PC-3 (cell line): Measurements from ENCODE around the gene FAM180B. TPM values are rescaled to one million over a fixed set of nuclear protein-coding genes. Genes with fewer than 3 reads are reported as not detected.
A peak's percentile ranks its signal among the peaks of the same experiment; 100 is the strongest.

Experiments used
- ATAC-seq: fragments of 200-7000 bp; cut with Tn5 transposase; 2 replicates; pipeline ENCODE4 v1.9.1; 2020; ENCODE audit warnings: mild to moderate bottlenecking, moderate library complexity
- Bru-seq: library from RNA; stranded (reverse); fragments of 400-500 nt; gene quantifications from one replicate; lab custom pipeline; 2021; lab: Mats Ljungman, UMichigan
- BruChase-seq, 2 experiments: library from RNA; stranded (reverse); fragments of 400-500 nt; gene quantifications; one replicate each; lab custom pipeline; 2021; lab: Mats Ljungman, UMichigan
- BruUV-seq: library from RNA; stranded (reverse); fragments of 400-500 nt; replicated peaks from 2 replicates; lab custom pipeline; 2021; lab: Mats Ljungman, UMichigan
- CTCF ChIA-PET: fragments of 300-600 bp; sonication (Branson Sonifier 250); formaldehyde crosslinking; loops from one replicate; lab custom pipeline; 2022; ENCODE audit warnings: antibody characterized with exemption; lab: Charles Lee
- POLR2A ChIA-PET: fragments of 300-600 bp; sonication (Branson Sonifier 250); formaldehyde crosslinking; loops from one replicate; lab custom pipeline; 2022; ENCODE audit warnings: antibody characterized with exemption; ENCODE audit not compliant: unreplicated experiment; lab: Charles Lee
- DNase-seq: peaks from one replicate; pipeline ENCODE4 v3.0.0-alpha.2; 2015
- H2AFZ ChIP-seq: fragments of 300-600 bp; sonication (generic); 2 replicates; pipeline ENCODE4 v1.6.0; 2016; ENCODE audit warnings: antibody characterized with exemption, low read length
- H3F3A ChIP-seq: fragments of 300-600 bp; sonication (generic); one replicate; pipeline ENCODE4 v1.6.0; 2017; ENCODE audit warnings: antibody characterized with exemption, low read length, control low read depth, mild to moderate bottlenecking; ENCODE audit not compliant: unreplicated experiment
- H3K27ac ChIP-seq: fragments of 300-600 bp; sonication (generic); 2 replicates; pipeline ENCODE4 v1.5.1; 2016; ENCODE audit warnings: mild to moderate bottlenecking, low read length
- H3K27me3 ChIP-seq: fragments of 300-600 bp; sonication (generic); 2 replicates; pipeline ENCODE4 v1.6.1; 2016; ENCODE audit warnings: low read length, mixed read lengths
- H3K36me3 ChIP-seq: fragments of 300-600 bp; sonication (generic); 2 replicates; pipeline ENCODE4 v1.6.1; 2016; ENCODE audit warnings: low read depth, mixed run types, low read length, mixed read lengths
- H3K4me1 ChIP-seq: fragments of 300-600 bp; sonication (generic); 2 replicates; pipeline ENCODE4 v1.5.1; 2016; ENCODE audit warnings: low read length; ENCODE audit not compliant: insufficient read depth
- H3K4me2 ChIP-seq: fragments of 300-600 bp; sonication (generic); 2 replicates; pipeline ENCODE4 v1.6.0; 2016; ENCODE audit warnings: low read length
- H3K4me3 ChIP-seq: fragments of 300-600 bp; sonication (generic); 2 replicates; pipeline ENCODE4 v1.5.1; 2016; ENCODE audit warnings: mild to moderate bottlenecking, low read length, mixed read lengths
- H3K79me2 ChIP-seq: fragments of 300-600 bp; sonication (generic); 2 replicates; pipeline ENCODE4 v1.6.1; 2017; ENCODE audit warnings: low read length, mixed read lengths
- H3K9ac ChIP-seq: fragments of 300-600 bp; sonication (generic); 2 replicates; pipeline ENCODE4 v1.6.0; 2016; ENCODE audit warnings: mild to moderate bottlenecking, low read length
- H3K9me2 ChIP-seq: fragments of 300-600 bp; sonication (generic); replicated peaks from 2 replicates; pipeline ENCODE4 v1.6.1; 2016; ENCODE audit warnings: mixed run types, low read length, mixed read lengths
- H3K9me3 ChIP-seq: fragments of 300-600 bp; sonication (generic); 2 replicates; pipeline ENCODE4 v1.6.1; 2016; ENCODE audit warnings: low read length, mixed read lengths
- H4K20me1 ChIP-seq: fragments of 300-600 bp; sonication (generic); 2 replicates; pipeline ENCODE4 v1.6.1; 2016; ENCODE audit warnings: low read length, mixed read lengths
- EZH2 ChIP-seq: fragments of 300-600 bp; sonication (generic); IDR thresholded peaks from one replicate; pipeline ENCODE4 v1.6.1; 2017; ENCODE audit warnings: antibody characterized with exemption, mild to moderate bottlenecking, low read length; ENCODE audit not compliant: unreplicated experiment
- EZH2phosphoT487 ChIP-seq: fragments of 300-600 bp; sonication (generic); IDR thresholded peaks from 2 replicates; pipeline ENCODE4 v1.6.1; 2018; ENCODE audit warnings: mild to moderate bottlenecking, antibody characterized with exemption, low read length, borderline replicate concordance
- intact Hi-C: fragments of 100-400 bp; cut with micrococcal nuclease; formaldehyde crosslinking; loops from 2 replicates; pipeline ENCODE4 v1.9.0; 2023
- long read RNA-seq: library from polyadenylated mRNA; unstranded; transcript quantifications from one replicate; pipeline ENCODE4 v2.0.0, GENCODE V29; 2021; ENCODE audit not compliant: unreplicated experiment
- total RNA-seq: library from RNA; depleted of rRNA; stranded (reverse); fragments of >200 nt; gene quantifications from 2 replicates; pipeline ENCODE4 v1.2.3, GENCODE V29; 2014; rRNA removed
- TF ChIP-seq, protein P1 (sequence below): fragments of 300-600 bp; sonication (generic); conservative IDR thresholded peaks from 2 replicates; pipeline ENCODE4 v1.5.1; 2017; ENCODE audit warnings: antibody characterized with exemption, low read depth, mild to moderate bottlenecking, low read length

The FAM180B gene, protein sequence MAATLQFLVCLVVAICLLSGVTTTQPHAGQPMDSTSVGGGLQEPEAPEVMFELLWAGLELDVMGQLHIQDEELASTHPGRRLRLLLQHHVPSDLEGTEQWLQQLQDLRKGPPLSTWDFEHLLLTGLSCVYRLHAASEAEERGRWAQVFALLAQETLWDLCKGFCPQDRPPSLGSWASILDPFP
- total RNA-seq (not detected in 2 replicates), Bru-seq, nascent RNA (percentile 40 among the genes with signal in this experiment), BruChase-seq, experiment 1, labeled RNA remaining after a 6-hour chase (percentile 37 among the genes with signal in this experiment), BruChase-seq, experiment 2, labeled RNA remaining after a 2-hour chase (percentile 22 among the genes with signal in this experiment)
- long read RNA-seq, result 0 reads

DNA sequence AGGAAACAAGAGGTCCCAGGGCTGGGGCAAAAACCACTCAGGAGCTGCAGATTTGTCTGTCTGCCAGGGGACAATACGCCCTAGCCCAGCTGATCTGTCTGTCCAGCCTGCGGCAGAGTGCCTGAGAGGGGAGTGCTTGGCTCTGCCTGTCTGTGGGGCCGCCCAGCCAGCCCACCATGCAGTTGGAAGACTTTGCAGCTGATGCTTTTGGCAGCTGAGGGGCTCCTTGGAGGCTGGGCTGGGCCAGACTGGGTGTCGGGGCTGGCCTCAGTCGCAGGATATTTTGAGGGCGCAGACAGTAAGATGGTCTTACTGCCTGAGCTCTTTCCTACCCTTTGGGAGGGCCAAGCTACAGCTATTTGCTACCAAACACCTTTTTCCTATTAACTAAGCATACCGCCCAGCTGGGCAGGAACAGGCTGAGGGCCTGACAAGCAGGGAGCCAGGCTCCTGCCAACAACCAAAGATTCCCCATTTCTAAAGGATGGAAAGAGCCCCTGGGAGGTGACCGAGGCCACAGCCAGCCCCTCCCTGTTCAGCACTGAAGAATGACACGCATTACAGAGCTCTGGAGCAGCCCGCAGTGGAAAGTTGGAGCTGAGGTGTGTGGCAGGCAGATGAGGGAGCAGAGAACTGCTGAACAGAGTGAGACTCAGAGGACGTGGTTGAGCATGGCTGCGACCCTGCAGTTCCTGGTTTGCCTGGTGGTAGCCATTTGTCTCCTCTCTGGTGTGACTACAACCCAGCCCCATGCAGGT lies at the start of gene FAM180B:
FAM180B (plus strand) TSS at position 581 of the 758 bp plus-strand sequence; CDS start at position 672, 91 bp downstream.
- CTCF ChIA-PET, result no interaction called here
- no peak within 1 kb of the TSS for H3K27ac ChIP-seq
- H4K20me1 ChIP-seq, result no peaks in the 10 kb centered on the region
- H3K9me3 ChIP-seq, result no peaks in the 10 kb centered on the region
- no peak within 1 kb of the TSS for H2AFZ ChIP-seq
- ATAC-seq (peak; percentile 21), DNase-seq (no peak)
- POLR2A ChIA-PET, result no interaction called here
- no TSS peak for BruUV-seq
- intact Hi-C loops, result no loop called here
- peaks cover 6% of the 10 kb centered on the region; the same call in 1 of the 2 replicates for H3K79me2 ChIP-seq
- no peak within 1 kb of the TSS for H3K4me2 ChIP-seq
- no peaks in the 10 kb centered on the region for H3F3A ChIP-seq
- no peak within 1 kb of the TSS for H3K9ac ChIP-seq
- H3K4me3 ChIP-seq, result no peak within 1 kb of the TSS
- TF ChIP-seq, protein P1, sequence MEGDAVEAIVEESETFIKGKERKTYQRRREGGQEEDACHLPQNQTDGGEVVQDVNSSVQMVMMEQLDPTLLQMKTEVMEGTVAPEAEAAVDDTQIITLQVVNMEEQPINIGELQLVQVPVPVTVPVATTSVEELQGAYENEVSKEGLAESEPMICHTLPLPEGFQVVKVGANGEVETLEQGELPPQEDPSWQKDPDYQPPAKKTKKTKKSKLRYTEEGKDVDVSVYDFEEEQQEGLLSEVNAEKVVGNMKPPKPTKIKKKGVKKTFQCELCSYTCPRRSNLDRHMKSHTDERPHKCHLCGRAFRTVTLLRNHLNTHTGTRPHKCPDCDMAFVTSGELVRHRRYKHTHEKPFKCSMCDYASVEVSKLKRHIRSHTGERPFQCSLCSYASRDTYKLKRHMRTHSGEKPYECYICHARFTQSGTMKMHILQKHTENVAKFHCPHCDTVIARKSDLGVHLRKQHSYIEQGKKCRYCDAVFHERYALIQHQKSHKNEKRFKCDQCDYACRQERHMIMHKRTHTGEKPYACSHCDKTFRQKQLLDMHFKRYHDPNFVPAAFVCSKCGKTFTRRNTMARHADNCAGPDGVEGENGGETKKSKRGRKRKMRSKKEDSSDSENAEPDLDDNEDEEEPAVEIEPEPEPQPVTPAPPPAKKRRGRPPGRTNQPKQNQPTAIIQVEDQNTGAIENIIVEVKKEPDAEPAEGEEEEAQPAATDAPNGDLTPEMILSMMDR, result no peak
- no peak for TF ChIP-seq EZH2phosphoT487
- no peak for TF ChIP-seq EZH2
- no peaks in the 10 kb centered on the region for H3K4me1 ChIP-seq
- H3K36me3 ChIP-seq, result peaks cover 22% of the 10 kb centered on the region
- H3K9me2 ChIP-seq, result no peaks in the 10 kb centered on the region
- H3K27me3 ChIP-seq, result no peaks in the 10 kb centered on the region

DNA sequence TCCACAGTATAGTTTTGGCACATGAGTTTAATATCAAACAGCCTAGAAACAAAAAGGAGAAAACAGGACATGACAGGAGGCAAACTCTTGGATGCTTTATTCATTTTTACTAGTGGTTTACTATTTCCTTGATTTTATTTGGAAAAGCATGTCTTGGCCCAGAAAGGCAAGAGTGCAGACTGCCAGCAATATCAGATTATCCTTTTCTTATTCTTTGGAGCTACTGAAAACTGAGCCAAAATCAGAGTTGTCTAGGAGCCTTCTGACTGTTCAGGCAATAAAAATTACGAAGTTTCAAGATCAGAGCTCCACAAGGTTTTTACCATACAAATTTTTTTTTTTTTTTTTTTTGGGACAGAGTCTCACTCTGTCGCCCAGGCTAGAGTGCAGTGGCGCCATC lies 49.6 kb upstream of the FAM180B start:
- no peak for ATAC-seq
- Histone ChIP-seq H3K4me1 (peaks cover 44% of the 10 kb centered on the region), H4K20me1 (peaks cover 40% of the 10 kb centered on the region), H3K36me3 (no peaks in the 10 kb centered on the region; the same call in 1 of the 2 replicates), H3K9ac (no peak overlapping the region), H3K4me2 (no peak overlapping the region), H2AFZ (no peak overlapping the region), H3K79me2 (peaks cover 93% of the 10 kb centered on the region), H3K27ac (no peak overlapping the region), H3K27me3 (no peaks in the 10 kb centered on the region), H3F3A (no peaks in the 10 kb centered on the region), H3K4me3 (no peak overlapping the region), H3K9me2 (no peaks in the 10 kb centered on the region), H3K9me3 (no peaks in the 10 kb centered on the region)
- TF ChIP-seq EZH2 (no peak), EZH2phosphoT487 (no peak)
- TF ChIP-seq, protein P1, result no peak
- DNase-seq, result no peak
- POLR2A ChIA-PET, result interaction anchor here (0.6 to 1.1 kb wide), 2 partner anchors 12 to 1531 kb away, joined by 5 to 7 read pairs; no protein-coding TSS in a partner anchor
- intact Hi-C loops, result no loop called here
- BruUV-seq, result no TSS peak
- CTCF ChIA-PET, result no interaction called here
